ENCODE measurements around the gene LARP1B. TPM values are rescaled to one million over a fixed set of nuclear protein-coding genes. Genes with fewer than 3 reads are reported as not detected.

LARP1B gene
- total RNA-seq: 26.9 and 28.9 TPM in 2 replicates

GRCh38 chr4:128060699-128061565, at the start of gene LARP1B:
Gene LARP1B (plus strand): TSS chr4:128061312. CDS start chr4:128074952, 13,640 bp downstream.

Other genes with a start within 250 kb of the LARP1B start
- 15.6 and 21.1 TPM in 2 replicates for gene PLK4, start 180.4 kb upstream of the LARP1B start, total RNA-seq
- 17.2 and 29.2 TPM in 2 replicates for gene MFSD8, start 96.1 kb upstream of the LARP1B start, total RNA-seq
- 6.5 and 13.8 TPM in 2 replicates for gene ABHD18, start 95.9 kb upstream of the LARP1B start, total RNA-seq
- gene PGRMC2, start 226.5 kb downstream of the LARP1B start, total RNA-seq: 14.0 and 19.0 TPM in 2 replicates